ENCODE measurements around the gene ZNF850. TPM values are rescaled to one million over a fixed set of nuclear protein-coding genes. Genes with fewer than 3 reads are reported as not detected.

ZNF850 gene
- total and polyA plus RNA-seq, 8 donors, result 3.3 to 6.4 (median 4.6) TPM

GRCh38 chr19:36679455-36679854, 93.2 kb downstream of the ZNF850 start:
- no peak for TF ChIP-seq CTCF (IDR thresholded peaks at IDR 0.05)
- Histone ChIP-seq H3K4me1 (no peaks in the 10 kb centered on the region), H3K27me3 (no peaks in the 10 kb centered on the region), H3K9me3 (peaks cover 0 to 88% of the 10 kb centered on the region in 2 donors), H3K27ac (no peak overlapping the region), H3K4me3 (no peak overlapping the region), H3K36me3 (peaks cover 0 to 40% of the 10 kb centered on the region in 2 donors)
- DNase-seq (no peak), ATAC-seq (no peak)
- intact Hi-C loops (cut with DNase I), result no loop called here

GRCh38 chr19:36674201-36674600, 98.4 kb downstream of the ZNF850 start:
- peaks cover 0 to 30% of the 10 kb centered on the region in 2 donors for H3K36me3 ChIP-seq
- no peak overlapping the region for H3K27ac ChIP-seq
- TF ChIP-seq CTCF (IDR thresholded peaks at IDR 0.05), result no peak
- peaks cover 0 to 99% of the 10 kb centered on the region in 2 donors for H3K9me3 ChIP-seq
- no peak for ATAC-seq
- no peak for DNase-seq
- no peaks in the 10 kb centered on the region for H3K27me3 ChIP-seq
- intact Hi-C loops (cut with DNase I), result no loop called here
- no peak overlapping the region for H3K4me3 ChIP-seq
- H3K4me1 ChIP-seq, result no peaks in the 10 kb centered on the region

- intact Hi-C loops (cut with DNase I), result no loop called here
- ATAC-seq (no peak), DNase-seq (no peak)
- TF ChIP-seq CTCF (IDR thresholded peaks at IDR 0.05), result no peak
- Histone ChIP-seq H3K27me3 (no peaks in the 10 kb centered on the region), H3K4me1 (peaks cover 0 to 9% of the 10 kb centered on the region in 2 donors), H3K9me3 (peaks cover 0 to 94% of the 10 kb centered on the region in 2 donors), H3K27ac (no peak overlapping the region), H3K4me3 (no peak overlapping the region), H3K36me3 (peaks cover 0 to 15% of the 10 kb centered on the region in 2 donors)
Measured at GRCh38 chr19:36672368-36672767, 100.2 kb downstream of the ZNF850 start.

GRCh38 chr19:36668646-36669045, 104.0 kb downstream of the ZNF850 start:
- Histone ChIP-seq H3K27me3 (no peaks in the 10 kb centered on the region), H3K9me3 (peaks cover 0 to 71% of the 10 kb centered on the region in 2 donors), H3K27ac (no peak overlapping the region), H3K4me3 (no peak overlapping the region), H3K4me1 (peaks cover 0 to 15% of the 10 kb centered on the region in 2 donors), H3K36me3 (peaks cover 0 to 25% of the 10 kb centered on the region in 2 donors)
- no peak for DNase-seq
- no peak for TF ChIP-seq CTCF (IDR thresholded peaks at IDR 0.05)
- intact Hi-C loops (cut with DNase I), result no loop called here
- ATAC-seq, result no peak

- TF ChIP-seq CTCF (IDR thresholded peaks at IDR 0.05), result no peak
- intact Hi-C loops (cut with DNase I), result no loop called here
Measured at GRCh38 chr19:36665832-36666231, 106.8 kb downstream of the ZNF850 start.

More at GRCh38 chr19:36665832-36666231, 106.8 kb downstream of the ZNF850 start:
- ATAC-seq (no peak), DNase-seq (no peak)
- Histone ChIP-seq H3K4me1 (peaks cover 0 to 15% of the 10 kb centered on the region in 2 donors), H3K27ac (no peak overlapping the region), H3K36me3 (peaks cover 0 to 39% of the 10 kb centered on the region in 2 donors), H3K4me3 (peak overlapping the region; percentile 65 to 82), H3K27me3 (no peaks in the 10 kb centered on the region), H3K9me3 (peaks cover 0 to 66% of the 10 kb centered on the region in 2 donors)

Other genes starting within 250 kb of the ZNF850 start
- 10 to 100 TPM in 1 of 2 donors, 1 to 10 TPM in 1; 8.5 to 14.4 TPM for gene ZNF260, start 244.5 kb downstream of the ZNF850 start, total RNA-seq
- 10 to 100 TPM; 29.8 to 31.9 (median 31.5) TPM for gene ZNF260, start 244.5 kb downstream of the ZNF850 start, polyA plus RNA-seq (ENCODE audit: insufficient read length in 6 of 6)
- gene ZNF529, start 199.5 kb downstream of the ZNF850 start, total RNA-seq, result 10 to 100 TPM in 1 of 2 donors, 1 to 10 TPM in 1; 8.1 to 10.3 TPM
- 10 to 100 TPM; 29.8 to 42.0 (median 35.2) TPM for gene ZNF529, start 199.5 kb downstream of the ZNF850 start, polyA plus RNA-seq (ENCODE audit: insufficient read length in 6 of 6)
- 1 to 10 TPM; 3.4 to 3.5 TPM for gene ZNF382, start 167.5 kb downstream of the ZNF850 start, total RNA-seq
- gene ZNF382, start 167.5 kb downstream of the ZNF850 start, polyA plus RNA-seq (ENCODE audit: insufficient read length in 6 of 6), result 10 to 100 TPM; 10.0 to 14.1 (median 12.1) TPM
- 1 to 10 TPM; 5.5 to 6.9 TPM for gene ZNF461, start 106.0 kb downstream of the ZNF850 start, total RNA-seq
- gene ZNF461, start 106.0 kb downstream of the ZNF850 start, polyA plus RNA-seq (ENCODE audit: insufficient read length in 6 of 6), result 10 to 100 TPM; 14.7 to 15.9 (median 15.3) TPM
- 1 to 10 TPM; 5.3 to 6.6 TPM for gene ZNF567, start 85.2 kb downstream of the ZNF850 start, total RNA-seq
- gene ZNF567, start 85.2 kb downstream of the ZNF850 start, polyA plus RNA-seq (ENCODE audit: insufficient read length in 6 of 6), result 10 to 100 TPM; 10.6 to 15.6 (median 13.0) TPM
- gene ZNF790, start 65.6 kb upstream of the ZNF850 start, total RNA-seq, result 1 to 10 TPM; 6.8 to 7.5 TPM
- gene ZNF790, start 65.6 kb upstream of the ZNF850 start, polyA plus RNA-seq (ENCODE audit: insufficient read length in 6 of 6), result 10 to 100 TPM; 11.8 to 15.1 (median 13.8) TPM
- 1 to 10 TPM; 3.1 to 3.6 TPM for gene ZNF345, start 78.1 kb upstream of the ZNF850 start, total RNA-seq
- gene ZNF345, start 78.1 kb upstream of the ZNF850 start, polyA plus RNA-seq (ENCODE audit: insufficient read length in 6 of 6), result 10 to 100 TPM; 19.2 to 26.4 (median 23.1) TPM
- gene ZNF829, start 143.5 kb upstream of the ZNF850 start, total RNA-seq, result 1 to 10 TPM; 2.4 to 2.9 TPM
- gene ZNF829, start 143.5 kb upstream of the ZNF850 start, polyA plus RNA-seq (ENCODE audit: insufficient read length in 6 of 6), result 1 to 10 TPM; 6.3 to 7.6 (median 7.5) TPM
- 1 to 10 TPM; 7.1 to 9.3 TPM for gene ZNF568, start 143.5 kb upstream of the ZNF850 start, total RNA-seq
- 10 to 100 TPM; 25.5 to 31.8 (median 29.7) TPM for gene ZNF568, start 143.5 kb upstream of the ZNF850 start, polyA plus RNA-seq (ENCODE audit: insufficient read length in 6 of 6)